HL-60 (cell line): ENCODE measurements around the gene APOE.

Experiments
- GABPA ChIP-seq: IDR thresholded peaks from 2 replicates; pipeline ENCODE4 v1.6.1; 2012; ENCODE audit warnings: low read depth
- POLR2AphosphoS5 ChIP-seq: IDR thresholded peaks from 2 replicates; pipeline ENCODE4 v1.6.1; 2012; ENCODE audit warnings: low read depth
- REST ChIP-seq: IDR thresholded peaks from 2 replicates; pipeline ENCODE4 v1.6.1; 2012; ENCODE audit warnings: low read depth; ENCODE audit not compliant: insufficient replicate concordance
- SPI1 ChIP-seq: IDR thresholded peaks from 2 replicates; pipeline ENCODE4 v1.6.1; 2012; ENCODE audit warnings: low read depth, mild to moderate bottlenecking, borderline replicate concordance
- TF ChIP-seq, protein P1 (sequence below): IDR thresholded peaks from one replicate; pipeline ENCODE4 v1.5.1; 2011; ENCODE audit warnings: low read length, control low read depth, inconsistent platforms; ENCODE audit not compliant: insufficient read depth

DNA sequence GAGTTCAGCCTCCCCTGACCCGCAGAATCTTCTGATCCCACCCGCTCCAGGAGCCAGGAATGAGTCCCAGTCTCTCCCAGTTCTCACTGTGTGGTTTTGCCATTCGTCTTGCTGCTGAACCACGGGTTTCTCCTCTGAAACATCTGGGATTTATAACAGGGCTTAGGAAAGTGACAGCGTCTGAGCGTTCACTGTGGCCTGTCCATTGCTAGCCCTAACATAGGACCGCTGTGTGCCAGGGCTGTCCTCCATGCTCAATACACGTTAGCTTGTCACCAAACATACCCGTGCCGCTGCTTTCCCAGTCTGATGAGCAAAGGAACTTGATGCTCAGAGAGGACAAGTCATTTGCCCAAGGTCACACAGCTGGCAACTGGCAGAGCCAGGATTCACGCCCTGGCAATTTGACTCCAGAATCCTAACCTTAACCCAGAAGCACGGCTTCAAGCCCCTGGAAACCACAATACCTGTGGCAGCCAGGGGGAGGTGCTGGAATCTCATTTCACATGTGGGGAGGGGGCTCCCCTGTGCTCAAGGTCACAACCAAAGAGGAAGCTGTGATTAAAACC lies 1.1 kb upstream of the APOE start:
- TF ChIP-seq, protein P1, sequence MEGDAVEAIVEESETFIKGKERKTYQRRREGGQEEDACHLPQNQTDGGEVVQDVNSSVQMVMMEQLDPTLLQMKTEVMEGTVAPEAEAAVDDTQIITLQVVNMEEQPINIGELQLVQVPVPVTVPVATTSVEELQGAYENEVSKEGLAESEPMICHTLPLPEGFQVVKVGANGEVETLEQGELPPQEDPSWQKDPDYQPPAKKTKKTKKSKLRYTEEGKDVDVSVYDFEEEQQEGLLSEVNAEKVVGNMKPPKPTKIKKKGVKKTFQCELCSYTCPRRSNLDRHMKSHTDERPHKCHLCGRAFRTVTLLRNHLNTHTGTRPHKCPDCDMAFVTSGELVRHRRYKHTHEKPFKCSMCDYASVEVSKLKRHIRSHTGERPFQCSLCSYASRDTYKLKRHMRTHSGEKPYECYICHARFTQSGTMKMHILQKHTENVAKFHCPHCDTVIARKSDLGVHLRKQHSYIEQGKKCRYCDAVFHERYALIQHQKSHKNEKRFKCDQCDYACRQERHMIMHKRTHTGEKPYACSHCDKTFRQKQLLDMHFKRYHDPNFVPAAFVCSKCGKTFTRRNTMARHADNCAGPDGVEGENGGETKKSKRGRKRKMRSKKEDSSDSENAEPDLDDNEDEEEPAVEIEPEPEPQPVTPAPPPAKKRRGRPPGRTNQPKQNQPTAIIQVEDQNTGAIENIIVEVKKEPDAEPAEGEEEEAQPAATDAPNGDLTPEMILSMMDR, result no peak
- TF ChIP-seq REST (no peak), POLR2AphosphoS5 (peak; percentile 26), GABPA (no peak), SPI1 (no peak)
